ENCODE results near the gene MAP2.

MAP2 gene

GRCh38 chr2:209578394-209579001 is 154.7 kb downstream of the MAP2 start:
- Histone ChIP-seq H2BK15ac (ENCODE audit: low read length) (no peak overlapping the region), H3K9ac (ENCODE audit: low read depth, low read length, poor library complexity) (no peak overlapping the region), H2AK5ac (ENCODE audit: low read depth, low read length) (no peak overlapping the region), H4K91ac (ENCODE audit: low read depth, low read length, poor library complexity) (no peak overlapping the region), H2BK5ac (ENCODE audit: low read length) (no peak overlapping the region), H3K4ac (ENCODE audit: low read length) (no peak overlapping the region), H3K4me1 (ENCODE audit: control insufficient read depth in 2 of 2, insufficient read depth in 1 of 2, low read depth in 1 of 2, low read length in 2 of 2) (peaks cover 5 to 22% of the 10 kb centered on the region in 2 donors), H2BK120ac (ENCODE audit: low read depth, low read length) (no peak overlapping the region), H3K4me3 (ENCODE audit: low read length in 2 of 2) (no peak overlapping the region), H3K79me1 (ENCODE audit: low read depth, low read length) (no peaks in the 10 kb centered on the region), H3K23ac (ENCODE audit: low read depth, low read length, poor library complexity) (no peak overlapping the region), H3K27ac (replicated peaks; ENCODE audit: low read length) (peak overlapping the region; percentile 70), H3K36me3 (replicated peaks in 1 of 2; ENCODE audit: control insufficient read depth in 2 of 2, insufficient read depth in 2 of 2, low read length in 2 of 2) (peaks cover 0 to 20% of the 10 kb centered on the region in 2 donors), H3K4me2 (ENCODE audit: insufficient read depth, low read length, poor library complexity, severe bottlenecking) (no peak overlapping the region), H2AFZ (ENCODE audit: low read length) (no peak overlapping the region), H3K9me3 (replicated peaks in 1 of 2; ENCODE audit: control insufficient read depth in 2 of 2, insufficient read depth in 1 of 2, low read depth in 1 of 2, low read length in 2 of 2) (peaks cover 0 to 3% of the 10 kb centered on the region in 2 donors), H3K27me3 (ENCODE audit: control insufficient read depth in 3 of 3, insufficient read depth in 3 of 3, low read depth in 1 of 3, low read length in 3 of 3) (no peaks in the 10 kb centered on the region), H3K18ac (ENCODE audit: low read length) (no peak overlapping the region), H3K14ac (ENCODE audit: low read length) (no peak overlapping the region), H4K8ac (ENCODE audit: low read depth, low read length) (no peak overlapping the region), H2BK12ac (ENCODE audit: low read length) (no peak overlapping the region)
- no CpG with 5 or more reads among the region's 3 CpGs for whole genome bisulfite sequencing, 2 donors (ENCODE audit: extremely low coverage in 2 of 2, insufficient read length in 2 of 2, insufficient replicate concordance in 1 of 2)
- no peak for DNase-seq (ENCODE audit: low spot score)

- peaks cover 5 to 24% of the 10 kb centered on the region in 2 donors for H3K4me1 ChIP-seq (ENCODE audit: control insufficient read depth in 2 of 2, insufficient read depth in 1 of 2, low read depth in 1 of 2, low read length in 2 of 2)
- DNase-seq (ENCODE audit: low spot score): peak; percentile 69
- peak overlapping the region in 1 of 2 donors; percentile 54 for H3K4me3 ChIP-seq (ENCODE audit: low read length in 2 of 2)
- H3K79me1 ChIP-seq (ENCODE audit: low read depth, low read length): no peaks in the 10 kb centered on the region
- peak overlapping the region; percentile 78 for H3K27ac ChIP-seq (replicated peaks; ENCODE audit: low read length)
- H2AK5ac ChIP-seq (ENCODE audit: low read depth, low read length): no peak overlapping the region
- no peak overlapping the region for H3K14ac ChIP-seq (ENCODE audit: low read length)
- no peak overlapping the region for H4K91ac ChIP-seq (ENCODE audit: low read depth, low read length, poor library complexity)
- H2BK15ac ChIP-seq (ENCODE audit: low read length): no peak overlapping the region
- no peak overlapping the region for H3K18ac ChIP-seq (ENCODE audit: low read length)
- no peak overlapping the region for H3K9ac ChIP-seq (ENCODE audit: low read depth, low read length, poor library complexity)
- H3K36me3 ChIP-seq (replicated peaks in 1 of 2; ENCODE audit: control insufficient read depth in 2 of 2, insufficient read depth in 2 of 2, low read length in 2 of 2): peaks cover 0 to 28% of the 10 kb centered on the region in 2 donors
- H3K4me2 ChIP-seq (ENCODE audit: insufficient read depth, low read length, poor library complexity, severe bottlenecking): peak overlapping the region; percentile 46
- H3K23ac ChIP-seq (ENCODE audit: low read depth, low read length, poor library complexity): no peak overlapping the region
- no peak overlapping the region for H2BK120ac ChIP-seq (ENCODE audit: low read depth, low read length)
- H4K8ac ChIP-seq (ENCODE audit: low read depth, low read length): no peak overlapping the region
- peak overlapping the region; percentile 76 for H2AFZ ChIP-seq (ENCODE audit: low read length)
- no peaks in the 10 kb centered on the region for H3K27me3 ChIP-seq (ENCODE audit: control insufficient read depth in 3 of 3, insufficient read depth in 3 of 3, low read depth in 1 of 3, low read length in 3 of 3)
- H3K9me3 ChIP-seq (replicated peaks in 1 of 2; ENCODE audit: control insufficient read depth in 2 of 2, insufficient read depth in 1 of 2, low read depth in 1 of 2, low read length in 2 of 2): peaks cover 0 to 10% of the 10 kb centered on the region in 2 donors
- no peak overlapping the region for H2BK12ac ChIP-seq (ENCODE audit: low read length)
- no peak overlapping the region for H2BK5ac ChIP-seq (ENCODE audit: low read length)
- H3K4ac ChIP-seq (ENCODE audit: low read length): no peak overlapping the region
- WGBS, 2 donors (ENCODE audit: extremely low coverage in 2 of 2, insufficient read length in 2 of 2, insufficient replicate concordance in 1 of 2): no CpG with 5 or more reads among the region's 17 CpGs
These were observed 155.4 kb downstream of the MAP2 start for GRCh38 chr2:209579230-209579749.

- Histone ChIP-seq H3K23ac (ENCODE audit: low read depth, low read length, poor library complexity) (no peak overlapping the region), H3K4ac (ENCODE audit: low read length) (no peak overlapping the region), H3K36me3 (replicated peaks in 1 of 2; ENCODE audit: control insufficient read depth in 2 of 2, insufficient read depth in 2 of 2, low read length in 2 of 2) (peaks cover 0 to 45% of the 10 kb centered on the region in 2 donors), H3K27ac (replicated peaks; ENCODE audit: low read length) (no peak overlapping the region), H3K4me3 (ENCODE audit: low read length in 2 of 2) (peak overlapping the region in 1 of 2 donors; percentile 54), H4K8ac (ENCODE audit: low read depth, low read length) (no peak overlapping the region), H2BK12ac (ENCODE audit: low read length) (no peak overlapping the region), H4K91ac (ENCODE audit: low read depth, low read length, poor library complexity) (no peak overlapping the region), H3K9ac (ENCODE audit: low read depth, low read length, poor library complexity) (no peak overlapping the region), H3K14ac (ENCODE audit: low read length) (no peak overlapping the region), H2BK15ac (ENCODE audit: low read length) (no peak overlapping the region), H3K4me1 (ENCODE audit: control insufficient read depth in 2 of 2, insufficient read depth in 1 of 2, low read depth in 1 of 2, low read length in 2 of 2) (peaks cover 5 to 26% of the 10 kb centered on the region in 2 donors), H2BK120ac (ENCODE audit: low read depth, low read length) (no peak overlapping the region), H2AK5ac (ENCODE audit: low read depth, low read length) (no peak overlapping the region), H2AFZ (ENCODE audit: low read length) (no peak overlapping the region), H3K18ac (ENCODE audit: low read length) (no peak overlapping the region), H2BK5ac (ENCODE audit: low read length) (no peak overlapping the region), H3K4me2 (ENCODE audit: insufficient read depth, low read length, poor library complexity, severe bottlenecking) (no peak overlapping the region), H3K9me3 (replicated peaks in 1 of 2; ENCODE audit: control insufficient read depth in 2 of 2, insufficient read depth in 1 of 2, low read depth in 1 of 2, low read length in 2 of 2) (peaks cover 0 to 18% of the 10 kb centered on the region in 2 donors), H3K27me3 (ENCODE audit: control insufficient read depth in 3 of 3, insufficient read depth in 3 of 3, low read depth in 1 of 3, low read length in 3 of 3) (no peaks in the 10 kb centered on the region), H3K79me1 (ENCODE audit: low read depth, low read length) (no peaks in the 10 kb centered on the region)
- no peak for DNase-seq (ENCODE audit: low spot score)
- no CpG with 5 or more reads among the region's 1 CpG for WGBS, 2 donors (ENCODE audit: extremely low coverage in 2 of 2, insufficient read length in 2 of 2, insufficient replicate concordance in 1 of 2)
These were observed 157.2 kb downstream of the MAP2 start for GRCh38 chr2:209581040-209581439.

GRCh38 chr2:209582281-209582680 is 158.4 kb downstream of the MAP2 start:
- H3K27ac ChIP-seq (replicated peaks; ENCODE audit: low read length): no peak overlapping the region
- no peak for DNase-seq (ENCODE audit: low spot score)
- no peak overlapping the region for H2BK120ac ChIP-seq (ENCODE audit: low read depth, low read length)
- H2AK5ac ChIP-seq (ENCODE audit: low read depth, low read length): no peak overlapping the region
- H3K4me3 ChIP-seq (ENCODE audit: low read length in 2 of 2): no peak overlapping the region
- no peak overlapping the region for H2BK15ac ChIP-seq (ENCODE audit: low read length)
- peaks cover 0 to 58% of the 10 kb centered on the region in 2 donors for H3K36me3 ChIP-seq (replicated peaks in 1 of 2; ENCODE audit: control insufficient read depth in 2 of 2, insufficient read depth in 2 of 2, low read length in 2 of 2)
- no peak overlapping the region for H2BK12ac ChIP-seq (ENCODE audit: low read length)
- no peak overlapping the region for H2AFZ ChIP-seq (ENCODE audit: low read length)
- no peaks in the 10 kb centered on the region for H3K27me3 ChIP-seq (ENCODE audit: control insufficient read depth in 3 of 3, insufficient read depth in 3 of 3, low read depth in 1 of 3, low read length in 3 of 3)
- no peak overlapping the region for H2BK5ac ChIP-seq (ENCODE audit: low read length)
- H3K79me1 ChIP-seq (ENCODE audit: low read depth, low read length): no peaks in the 10 kb centered on the region
- no CpG with 5 or more reads among the region's 3 CpGs for WGBS, 2 donors (ENCODE audit: extremely low coverage in 2 of 2, insufficient read length in 2 of 2, insufficient replicate concordance in 1 of 2)
- H3K4me1 ChIP-seq (ENCODE audit: control insufficient read depth in 2 of 2, insufficient read depth in 1 of 2, low read depth in 1 of 2, low read length in 2 of 2): peaks cover 7 to 18% of the 10 kb centered on the region in 2 donors
- no peak overlapping the region for H4K8ac ChIP-seq (ENCODE audit: low read depth, low read length)
- H3K23ac ChIP-seq (ENCODE audit: low read depth, low read length, poor library complexity): no peak overlapping the region
- H3K9ac ChIP-seq (ENCODE audit: low read depth, low read length, poor library complexity): no peak overlapping the region
- H4K91ac ChIP-seq (ENCODE audit: low read depth, low read length, poor library complexity): no peak overlapping the region
- no peak overlapping the region for H3K14ac ChIP-seq (ENCODE audit: low read length)
- no peak overlapping the region for H3K4ac ChIP-seq (ENCODE audit: low read length)
- H3K4me2 ChIP-seq (ENCODE audit: insufficient read depth, low read length, poor library complexity, severe bottlenecking): no peak overlapping the region
- no peak overlapping the region for H3K18ac ChIP-seq (ENCODE audit: low read length)
- peaks cover 0 to 18% of the 10 kb centered on the region in 2 donors for H3K9me3 ChIP-seq (replicated peaks in 1 of 2; ENCODE audit: control insufficient read depth in 2 of 2, insufficient read depth in 1 of 2, low read depth in 1 of 2, low read length in 2 of 2)
